ENCODE measurements around the gene DSCAML1. TPM values are rescaled to one million over a fixed set of nuclear protein-coding genes. Genes with fewer than 3 reads are reported as not detected.

The DSCAML1 gene
- total and polyA plus RNA-seq, 9 of the 15 experiments (the other 6 are each of a cell fraction or from before 2014, with no cell fraction given) = not detected

DNA sequence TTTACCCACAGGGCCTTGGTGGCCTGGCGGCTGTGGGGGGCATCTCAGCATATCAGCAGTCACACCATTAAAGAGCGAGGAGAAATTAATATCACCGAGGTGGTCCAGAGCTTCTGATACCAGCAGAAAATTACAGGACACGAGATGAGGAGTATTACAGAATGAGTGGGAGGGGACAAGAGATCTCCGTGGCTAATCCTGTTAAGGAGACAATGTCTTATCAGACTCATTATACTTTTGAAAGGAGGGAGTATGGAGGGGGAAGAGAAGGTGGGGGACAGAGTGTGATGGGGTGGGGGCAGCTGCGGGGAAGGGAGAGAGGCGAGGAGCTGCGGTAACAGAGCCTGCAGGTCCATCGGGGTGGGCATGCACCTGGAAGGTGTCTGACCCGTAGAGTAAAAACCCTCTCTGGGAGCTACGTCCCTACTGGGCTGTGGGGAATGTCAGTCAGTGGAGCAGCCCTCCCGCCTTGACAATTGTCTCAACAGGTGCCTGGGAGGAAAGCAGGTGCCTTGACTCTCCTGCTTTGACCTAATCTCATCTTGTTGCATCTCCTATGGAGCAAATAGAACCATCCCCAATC lies 245.2 kb downstream of the DSCAML1 start (continued):
- TF ChIP-seq ZNF407 (IDR thresholded peaks at IDR 0.05; ENCODE audit: low read depth) (no peak), ZNF583 (CRISPR knock-in tag; IDR thresholded peaks at IDR 0.05) (no peak)

Measured in K562 (cell line).